Activated CD4-positive, alpha-beta T cell treated with anti-CD3 and anti-CD28 coated beads for 1 hour (primary cell): ENCODE data around the gene PRKAA2.
"Not testable (repeated sequence)": the region's sequence is repeated elsewhere in the genome, so short reads cannot be mapped to it uniquely, and the experiment has no call there.

ENCODE experiments used
- DNase-seq: peaks from one replicate; pipeline ENCODE4 v3.0.0-alpha.2; 2020

PRKAA2 gene

GRCh38 chr1:56644919-56645676 is at the start of gene PRKAA2:
PRKAA2 (plus strand) TSS chr1:56645314; CDS start chr1:56645388, 74 bp downstream.
- DNase-seq: no peak

DNA sequence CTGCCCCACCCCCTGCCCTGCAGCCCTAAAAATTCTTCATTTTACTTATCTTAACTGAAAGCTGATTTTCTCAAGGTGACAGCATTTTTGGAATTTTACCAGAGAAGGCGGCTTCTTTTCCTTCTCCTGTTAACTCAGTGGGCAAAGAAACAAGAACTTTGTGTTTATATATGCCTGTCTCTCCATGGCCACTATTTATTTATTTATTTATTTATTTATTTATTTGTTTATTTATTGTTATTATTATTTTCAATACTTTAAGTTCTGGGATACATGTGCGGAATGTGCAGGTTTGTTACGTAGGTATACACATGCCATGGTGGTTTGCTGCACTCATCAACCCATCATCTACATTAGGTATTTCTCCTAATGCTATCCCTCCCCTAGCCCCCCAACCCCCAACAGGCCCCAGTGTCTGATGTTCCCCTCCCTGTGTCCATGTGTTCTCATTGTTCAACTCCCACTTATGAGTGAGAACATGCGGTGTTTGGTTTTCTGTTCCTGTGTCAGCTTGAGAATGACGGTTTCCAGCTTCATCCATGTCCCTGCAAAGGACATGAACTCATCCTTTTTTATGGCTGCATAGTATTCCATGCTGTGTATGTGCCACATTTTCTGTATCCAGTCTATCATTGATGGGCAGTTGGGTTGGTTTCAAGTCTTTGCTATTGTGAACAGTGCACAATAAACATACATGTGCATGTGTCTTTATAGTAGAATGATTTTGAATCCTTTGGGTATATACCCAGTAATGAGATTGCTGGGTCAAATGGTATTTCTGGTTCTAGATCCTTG is 49.5 kb upstream of the PRKAA2 start:
- not testable (repeated sequence) for DNase-seq

- DNase-seq: not testable (repeated sequence)
Measured at GRCh38 chr1:56610097-56610496, 35.0 kb upstream of the PRKAA2 start.

GRCh38 chr1:56610770-56611169 is 34.3 kb upstream of the PRKAA2 start:
- not testable (repeated sequence) for DNase-seq

DNA sequence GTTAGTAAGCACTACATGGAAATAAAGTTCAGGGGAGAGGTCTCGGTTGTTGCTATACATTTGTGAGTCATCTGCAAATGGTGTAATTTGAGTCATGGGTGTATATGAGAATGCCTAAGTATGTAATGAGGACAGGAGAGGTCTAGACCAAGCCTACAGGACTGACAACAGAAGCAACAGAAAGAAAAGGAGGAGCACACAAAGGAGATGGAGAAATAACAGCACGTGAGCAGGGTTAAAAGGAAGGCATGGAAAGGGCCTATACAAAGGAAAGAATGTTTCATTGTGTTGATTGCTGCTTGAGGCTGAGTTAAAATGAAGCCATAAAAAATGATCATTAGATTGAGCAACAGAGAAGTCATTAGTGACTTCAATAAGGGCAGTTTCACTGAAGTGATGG is 28.0 kb upstream of the PRKAA2 start:
- no peak for DNase-seq

DNA sequence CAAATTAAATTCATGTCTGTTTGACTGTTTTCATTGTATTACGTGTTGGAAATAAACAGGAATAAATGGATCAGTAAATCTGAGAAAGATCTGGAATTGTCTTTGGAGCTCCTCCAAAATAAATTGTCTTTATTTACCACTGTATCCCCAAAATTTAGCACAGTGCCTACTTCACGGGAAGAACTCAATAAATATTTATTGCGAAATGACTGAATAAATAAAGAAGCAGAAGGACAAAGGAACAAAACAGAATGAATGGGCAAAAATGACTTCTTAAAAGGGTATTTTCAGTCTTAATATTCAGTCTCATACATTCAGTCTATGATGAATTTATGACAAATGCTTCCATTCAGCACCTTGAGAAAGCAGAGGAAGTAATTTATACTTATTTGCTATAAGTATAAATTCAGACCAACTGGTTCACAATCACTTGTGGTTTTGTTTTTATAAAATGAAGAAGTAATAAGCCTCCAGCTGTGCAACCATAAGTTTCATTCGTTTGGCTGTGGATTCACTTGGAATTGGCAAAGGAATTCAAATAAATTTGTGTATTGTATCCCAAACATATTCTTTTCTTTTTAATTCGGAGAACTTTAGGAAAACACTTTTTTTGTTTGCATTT is 19.2 kb upstream of the PRKAA2 start:
- no peak for DNase-seq

DNA sequence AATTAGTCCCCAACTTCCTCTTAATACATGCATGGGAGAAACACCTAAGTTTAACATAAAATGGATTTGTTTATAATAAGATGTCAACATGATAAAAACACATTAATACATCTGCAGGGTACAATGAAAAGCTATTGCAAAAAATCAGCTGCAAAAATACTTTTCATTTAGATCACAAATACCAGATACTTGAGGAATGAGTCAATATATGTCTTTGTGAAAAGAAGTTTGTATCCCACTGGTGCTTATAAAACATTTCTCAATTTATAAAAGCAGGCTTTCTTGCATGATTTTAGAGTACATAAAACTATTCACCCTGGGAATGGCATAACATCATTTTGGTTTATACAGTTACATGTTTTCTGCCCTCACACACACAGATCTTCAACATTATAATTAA is 18.6 kb upstream of the PRKAA2 start:
- DNase-seq: no peak

DNA sequence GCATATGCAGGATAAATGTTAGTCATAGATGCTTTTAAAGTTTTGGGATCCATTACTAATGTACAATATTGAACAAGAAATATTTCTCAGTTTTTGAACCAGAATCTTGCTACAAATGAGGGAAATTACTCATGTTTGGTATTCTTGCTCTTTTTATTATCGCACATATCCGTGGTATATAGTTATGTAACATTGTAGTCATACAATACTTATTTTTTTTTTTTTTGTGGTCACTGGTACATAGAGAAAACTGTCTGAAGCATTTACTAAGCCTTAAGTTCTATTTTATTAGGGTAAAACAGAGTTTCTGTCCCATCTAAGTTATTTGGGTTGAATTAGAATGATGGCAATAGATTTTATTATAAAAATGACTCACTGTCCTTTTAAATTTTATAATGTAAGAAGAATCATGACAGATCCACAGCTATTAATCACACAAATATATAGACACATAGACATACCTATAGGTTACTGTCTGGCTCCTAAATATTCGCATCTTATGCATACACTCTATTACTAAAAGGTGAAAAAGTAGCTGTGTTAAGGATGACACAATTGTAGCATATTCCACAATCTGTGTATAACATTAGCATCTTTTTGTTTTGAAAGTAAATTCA is 18.0 kb upstream of the PRKAA2 start:
- DNase-seq: no peak

DNA sequence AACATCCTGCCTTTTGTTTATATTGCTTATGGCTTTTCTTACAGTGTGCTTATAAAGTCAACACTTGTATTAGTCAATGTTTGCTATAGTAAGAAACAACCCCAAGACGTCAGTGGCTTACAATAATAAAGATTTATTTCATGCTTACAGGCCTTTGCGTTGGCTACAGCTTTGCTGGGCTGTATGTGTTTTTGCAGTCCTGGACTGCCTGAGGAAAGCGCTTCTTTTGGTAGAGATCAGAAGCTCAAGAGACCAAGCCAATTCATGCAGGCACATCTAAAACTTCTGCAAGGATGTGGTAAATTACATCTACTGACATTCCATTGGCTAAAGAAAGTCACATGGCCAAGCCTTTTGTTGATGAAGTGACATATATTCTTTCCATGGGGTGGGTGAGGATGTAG is 17.5 kb upstream of the PRKAA2 start:
- no peak for DNase-seq

DNA sequence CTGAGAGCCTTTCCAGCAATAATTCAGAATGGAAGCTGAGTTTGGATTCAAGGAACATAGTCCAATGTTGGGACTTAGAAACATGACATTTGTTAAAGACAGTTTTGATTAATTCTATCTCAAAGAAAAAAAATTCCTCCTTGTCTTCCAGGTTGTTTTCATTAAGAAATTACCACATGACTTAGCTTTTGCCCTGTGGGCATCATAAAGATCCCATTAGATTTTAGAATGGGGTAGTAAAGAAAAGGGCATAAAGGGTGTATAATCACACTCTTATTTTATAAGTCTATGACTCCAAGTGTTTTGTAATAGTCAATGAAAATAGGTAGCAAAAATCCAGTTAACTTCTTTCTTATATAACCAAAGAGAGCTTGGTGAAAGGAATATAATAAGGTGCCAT is 14.3 kb upstream of the PRKAA2 start:
- DNase-seq: no peak

DNA sequence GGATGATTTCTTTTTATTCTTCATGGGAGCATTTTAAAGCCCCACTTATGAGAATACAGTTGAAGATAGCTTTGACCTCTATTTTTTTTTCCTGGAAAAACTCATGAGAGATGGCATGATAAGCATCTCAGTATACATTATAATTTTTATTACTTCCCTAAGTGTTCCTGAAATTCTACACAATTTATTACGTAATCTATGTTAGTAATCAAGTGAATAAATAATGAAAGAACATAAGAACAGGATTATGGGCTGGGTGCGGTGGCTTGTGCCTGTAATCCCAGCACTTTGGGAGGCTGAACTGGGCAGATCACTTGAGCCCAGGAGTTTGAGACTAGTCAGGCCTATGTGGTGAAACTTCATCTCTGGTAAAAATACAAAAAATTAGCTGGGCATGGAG is 13.2 kb upstream of the PRKAA2 start:
- DNase-seq: no peak

DNA sequence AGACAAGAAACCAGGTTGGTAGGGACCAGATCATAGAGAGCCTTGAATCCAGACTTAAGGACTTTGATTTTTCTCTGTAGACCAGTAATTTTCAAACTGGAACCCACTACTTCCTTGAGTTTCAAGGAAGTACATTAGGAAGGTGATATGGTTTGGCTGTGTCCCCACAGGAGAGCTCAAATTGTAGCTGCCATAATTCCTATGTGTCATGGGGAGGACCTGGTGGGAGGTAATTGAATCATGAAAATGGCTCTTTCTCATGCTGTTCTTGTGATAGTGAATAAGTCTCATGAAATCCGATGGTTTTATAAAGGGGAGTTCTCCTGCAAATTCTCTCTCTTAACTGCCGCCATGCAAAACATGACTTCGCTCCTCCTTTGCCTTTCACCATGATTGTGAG is 10.1 kb upstream of the PRKAA2 start:
- DNase-seq: no peak

- no peak for DNase-seq
Measured at GRCh38 chr1:56638248-56638647, 6.9 kb upstream of the PRKAA2 start.

- DNase-seq: no peak
Measured at GRCh38 chr1:56639211-56639610, 5.9 kb upstream of the PRKAA2 start.

GRCh38 chr1:56643661-56644060 is 1.5 kb upstream of the PRKAA2 start:
- DNase-seq: no peak

DNA sequence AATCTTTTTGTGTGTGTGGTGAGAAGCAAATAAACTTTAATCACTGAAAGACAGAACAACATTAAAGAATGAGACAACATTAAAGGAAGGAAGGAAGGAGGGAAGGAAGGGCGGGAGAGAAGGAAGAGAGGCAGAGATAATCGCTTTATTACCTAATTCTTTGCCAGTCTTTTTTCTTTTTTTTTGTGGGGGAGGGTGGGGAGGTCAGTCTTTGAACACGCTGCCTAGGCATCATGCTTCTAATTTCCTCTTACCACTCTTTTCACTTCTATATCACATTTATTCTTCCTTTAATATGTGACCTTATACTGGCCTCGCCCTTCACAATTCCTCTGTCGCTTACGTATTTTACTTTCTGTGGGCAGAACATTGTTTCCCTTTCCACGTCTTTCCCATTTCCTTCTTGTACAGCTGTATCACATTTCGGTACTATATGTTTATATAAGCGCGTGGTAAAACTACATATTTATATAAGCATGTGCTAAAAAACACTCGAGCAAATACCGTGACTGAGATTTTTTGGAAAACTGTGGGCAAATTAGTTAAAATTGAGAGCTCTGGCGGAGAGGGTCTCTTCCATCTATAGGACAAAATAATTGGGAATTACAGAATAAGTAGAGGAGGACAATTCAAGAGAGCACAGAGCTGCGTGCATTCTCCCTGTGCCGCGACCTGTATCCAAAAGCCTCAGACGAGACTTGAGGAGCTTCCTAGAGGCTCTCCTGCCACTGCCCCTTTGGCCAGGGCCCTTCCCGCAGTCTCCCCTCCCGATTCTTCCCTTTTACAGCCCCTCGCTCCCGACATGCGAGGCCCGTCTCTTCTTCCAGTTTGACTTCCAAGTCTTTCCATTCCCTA is 823 bp upstream of the PRKAA2 start:
- no peak for DNase-seq

- no peak for DNase-seq
Measured at GRCh38 chr1:56645677-56646305, 677 bp downstream of the PRKAA2 start.

DNA sequence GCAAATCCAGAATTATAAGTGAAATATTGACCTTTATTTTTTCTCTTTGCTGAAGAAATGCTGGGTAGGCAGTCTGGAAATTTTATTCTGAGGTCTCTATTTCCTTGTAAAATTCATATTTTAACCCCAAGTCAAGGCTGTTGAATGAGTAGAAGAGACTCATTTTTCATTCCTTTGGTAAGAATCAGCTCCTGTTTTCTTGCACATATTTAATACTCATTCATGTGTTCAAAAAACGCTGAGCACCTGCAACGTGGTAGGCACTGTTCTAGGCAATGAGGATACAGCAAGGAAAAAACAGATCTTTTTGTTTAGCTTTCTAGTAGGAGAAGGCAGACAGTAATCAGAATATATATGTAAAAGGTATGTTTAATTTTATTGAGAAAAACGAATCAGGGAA is 1.5 kb downstream of the PRKAA2 start:
- DNase-seq: no peak

GRCh38 chr1:56647106-56647505 is 2.0 kb downstream of the PRKAA2 start:
- DNase-seq: no peak

DNA sequence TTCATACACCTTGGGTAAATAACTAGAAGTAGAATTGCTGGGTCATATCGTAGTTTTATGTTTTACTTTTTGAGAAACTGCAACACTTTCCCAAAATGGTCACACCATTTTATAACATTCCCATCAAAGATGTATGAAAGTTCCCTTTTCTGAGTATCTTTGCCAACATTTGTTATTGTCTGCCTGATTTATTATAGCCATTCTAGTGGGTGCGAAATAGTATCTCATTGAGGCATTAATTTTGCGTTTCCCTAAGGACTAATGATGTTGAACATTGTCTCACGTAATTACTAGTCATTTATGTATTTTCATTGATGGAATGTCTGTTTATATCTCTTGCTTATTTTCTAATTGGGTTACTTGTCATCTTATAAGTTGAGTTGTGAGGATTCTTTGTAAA is 3.4 kb downstream of the PRKAA2 start:
- DNase-seq: no peak

- DNase-seq: no peak
Measured at GRCh38 chr1:56654126-56654923, 9.2 kb downstream of the PRKAA2 start.
